ENCODE results near the gene PRKAR2B. TPM values are rescaled to one million over a fixed set of nuclear protein-coding genes. Genes with fewer than 3 reads are reported as not detected.
A peak's percentile ranks its signal among the peaks of the same experiment; 100 is the strongest.

Gene PRKAR2B
- total and polyA plus RNA-seq, 5 donors, result 32.3 to 57.8 (median 45.2) TPM

DNA sequence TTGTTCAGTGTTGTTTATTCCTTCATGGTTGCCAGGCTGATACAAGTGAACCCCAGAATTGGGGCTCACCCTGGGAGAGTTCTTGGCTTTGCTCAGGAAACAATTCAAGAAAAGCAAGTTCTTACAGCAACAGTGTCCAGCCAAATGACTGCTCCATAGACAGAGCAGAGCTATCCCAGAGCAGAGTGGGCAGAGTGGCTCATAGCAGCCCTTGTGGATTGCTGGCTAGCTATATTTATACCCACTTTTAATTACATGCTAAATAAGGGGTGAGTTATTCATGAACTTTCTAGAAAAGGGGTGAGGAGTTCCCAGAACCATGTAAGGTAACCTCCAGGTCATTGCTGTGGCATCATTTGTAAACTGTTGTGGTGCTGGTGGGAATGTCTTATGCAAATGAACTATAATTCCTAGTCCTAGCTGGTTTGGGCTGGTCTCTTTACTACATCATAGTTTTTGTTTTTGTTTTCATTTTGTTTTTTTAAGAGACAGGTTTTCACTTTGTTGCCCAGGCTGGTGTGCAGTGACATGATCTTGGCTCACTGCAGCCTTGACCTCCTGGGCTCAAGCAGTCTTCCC is 64.4 kb downstream of the PRKAR2B start:
- no peak for DNase-seq
- no peaks in the 10 kb centered on the region for H3K9me3 ChIP-seq (ENCODE audit: control insufficient read depth, low read length)
- no peak overlapping the region for H3K4me3 ChIP-seq (ENCODE audit: low read length)
- ATAC-seq, result no peak
- peak overlapping the region; percentile 6 for H3K27ac ChIP-seq (ENCODE audit: low read length)
- intact Hi-C loops (cut with DNase I), result no loop called here
- no peaks in the 10 kb centered on the region for H3K27me3 ChIP-seq (ENCODE audit: control insufficient read depth, insufficient read depth)
- peaks cover 3% of the 10 kb centered on the region for H3K4me1 ChIP-seq (ENCODE audit: control insufficient read depth, insufficient read depth, low read length)

DNA sequence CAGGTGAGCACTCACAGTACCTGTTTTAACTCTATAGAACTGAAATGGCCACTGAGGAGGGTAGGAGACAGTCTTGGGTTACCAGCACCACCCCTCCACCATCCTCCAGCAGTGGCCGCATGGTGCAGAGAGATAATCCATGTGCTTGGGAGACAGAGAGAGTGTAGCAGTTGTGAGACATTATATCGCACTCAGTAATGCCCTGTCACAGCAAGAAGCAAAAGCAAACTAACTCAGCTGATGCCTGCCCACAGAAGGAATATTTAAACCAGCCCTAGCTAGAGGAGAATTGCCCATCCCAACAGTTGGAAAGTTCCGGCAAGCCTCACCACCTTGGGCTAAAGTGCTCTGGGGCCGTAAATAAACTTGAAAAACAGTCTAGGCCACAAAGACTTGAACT is 65.5 kb downstream of the PRKAR2B start:
- H3K27me3 ChIP-seq (ENCODE audit: control insufficient read depth, insufficient read depth), result no peaks in the 10 kb centered on the region
- no peak for DNase-seq
- H3K9me3 ChIP-seq (ENCODE audit: control insufficient read depth, low read length), result no peaks in the 10 kb centered on the region
- H3K4me3 ChIP-seq (ENCODE audit: low read length), result no peak overlapping the region
- intact Hi-C loops (cut with DNase I), result no loop called here
- 99% methylated on average over 4 of the region's 4 CpGs for WGBS
- no peak for ATAC-seq
- no peak overlapping the region for H3K27ac ChIP-seq (ENCODE audit: low read length)
- H3K4me1 ChIP-seq (ENCODE audit: control insufficient read depth, insufficient read depth, low read length), result peaks cover 3% of the 10 kb centered on the region

DNA sequence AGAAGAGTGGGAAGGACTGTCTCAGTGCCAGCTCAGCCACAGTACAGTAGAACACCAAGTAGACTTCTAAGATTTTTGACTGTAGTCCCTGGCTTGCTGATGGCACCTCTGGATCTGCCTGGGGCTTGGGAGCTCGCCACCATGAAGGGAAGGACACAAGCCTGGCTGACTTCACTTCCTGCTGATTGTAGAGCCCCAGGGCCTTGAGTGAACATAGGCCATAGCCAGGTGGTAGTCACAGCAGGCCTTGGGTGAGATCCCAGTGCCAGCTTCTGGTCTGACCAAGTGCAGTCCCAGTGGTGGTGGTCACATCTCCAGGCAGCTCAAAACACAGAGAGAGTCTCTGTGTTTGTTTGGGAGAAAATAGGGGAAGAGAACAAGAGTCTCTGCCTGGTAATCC is 66.7 kb downstream of the PRKAR2B start:
- Histone ChIP-seq H3K27ac (ENCODE audit: low read length) (no peak overlapping the region), H3K4me3 (ENCODE audit: low read length) (no peak overlapping the region), H3K27me3 (ENCODE audit: control insufficient read depth, insufficient read depth) (no peaks in the 10 kb centered on the region), H3K4me1 (ENCODE audit: control insufficient read depth, insufficient read depth, low read length) (no peaks in the 10 kb centered on the region), H3K9me3 (ENCODE audit: control insufficient read depth, low read length) (no peaks in the 10 kb centered on the region)
- DNase-seq (no peak), ATAC-seq (no peak)
- 98% methylated on average over 1 of the region's 1 CpG for WGBS
- intact Hi-C loops (cut with DNase I), result no loop called here

DNA sequence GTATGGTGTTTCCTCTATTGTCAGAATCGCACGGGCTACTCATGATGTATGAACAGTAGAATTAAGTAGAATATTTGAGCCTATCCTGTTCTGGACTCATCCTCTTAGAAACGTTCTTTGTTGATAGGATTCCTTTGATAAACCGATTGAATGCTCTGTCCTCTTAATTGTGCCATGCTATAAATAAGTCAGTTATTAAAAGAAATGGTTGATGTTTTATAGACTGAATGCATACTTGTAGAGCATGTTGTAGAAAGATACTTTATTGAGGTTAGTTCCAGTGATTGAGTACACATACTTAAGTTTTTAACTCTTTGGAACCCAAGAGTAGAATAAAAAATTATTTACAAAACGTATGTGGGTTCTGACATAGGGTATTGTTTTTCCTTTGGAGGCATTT is 69.4 kb downstream of the PRKAR2B start:
- intact Hi-C loops (cut with DNase I), result no loop called here
- no peak for DNase-seq
- ATAC-seq, result peak in 1 of 2 donors; percentile 9
- no peaks in the 10 kb centered on the region for H3K27me3 ChIP-seq (ENCODE audit: control insufficient read depth, insufficient read depth)
- H3K4me1 ChIP-seq (ENCODE audit: control insufficient read depth, insufficient read depth, low read length), result peaks cover 3% of the 10 kb centered on the region
- H3K4me3 ChIP-seq (ENCODE audit: low read length), result peak overlapping the region; percentile 13
- H3K9me3 ChIP-seq (ENCODE audit: control insufficient read depth, low read length), result no peaks in the 10 kb centered on the region
- H3K27ac ChIP-seq (ENCODE audit: low read length), result no peak overlapping the region
- WGBS, result 61% methylated on average over 5 of the region's 5 CpGs

DNA sequence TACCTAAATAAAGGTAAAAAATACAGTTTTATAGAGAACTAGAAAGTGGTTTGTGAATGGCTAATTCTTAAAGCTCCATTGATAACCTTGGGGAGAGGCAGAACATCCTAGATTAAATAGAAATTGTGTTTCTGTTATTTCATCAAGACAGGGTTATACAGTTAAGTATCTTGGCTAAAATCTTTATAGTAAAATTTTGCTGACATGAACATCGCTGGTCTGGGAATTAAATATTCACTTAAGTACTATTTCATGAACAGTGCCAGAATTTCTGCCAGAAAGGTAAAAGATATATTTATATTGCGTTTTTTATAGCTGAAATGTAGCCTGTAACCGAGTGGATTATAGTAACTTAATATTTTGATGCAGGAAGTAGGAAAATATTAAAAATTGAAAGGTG is 70.6 kb downstream of the PRKAR2B start:
- 82% methylated on average over 3 of the region's 3 CpGs for WGBS
- Histone ChIP-seq H3K4me3 (ENCODE audit: low read length) (no peak overlapping the region), H3K4me1 (ENCODE audit: control insufficient read depth, insufficient read depth, low read length) (peaks cover 4% of the 10 kb centered on the region), H3K9me3 (ENCODE audit: control insufficient read depth, low read length) (no peaks in the 10 kb centered on the region), H3K27ac (ENCODE audit: low read length) (no peak overlapping the region), H3K27me3 (ENCODE audit: control insufficient read depth, insufficient read depth) (no peaks in the 10 kb centered on the region)
- ATAC-seq (no peak), DNase-seq (no peak)
- intact Hi-C loops (cut with DNase I), result no loop called here

DNA sequence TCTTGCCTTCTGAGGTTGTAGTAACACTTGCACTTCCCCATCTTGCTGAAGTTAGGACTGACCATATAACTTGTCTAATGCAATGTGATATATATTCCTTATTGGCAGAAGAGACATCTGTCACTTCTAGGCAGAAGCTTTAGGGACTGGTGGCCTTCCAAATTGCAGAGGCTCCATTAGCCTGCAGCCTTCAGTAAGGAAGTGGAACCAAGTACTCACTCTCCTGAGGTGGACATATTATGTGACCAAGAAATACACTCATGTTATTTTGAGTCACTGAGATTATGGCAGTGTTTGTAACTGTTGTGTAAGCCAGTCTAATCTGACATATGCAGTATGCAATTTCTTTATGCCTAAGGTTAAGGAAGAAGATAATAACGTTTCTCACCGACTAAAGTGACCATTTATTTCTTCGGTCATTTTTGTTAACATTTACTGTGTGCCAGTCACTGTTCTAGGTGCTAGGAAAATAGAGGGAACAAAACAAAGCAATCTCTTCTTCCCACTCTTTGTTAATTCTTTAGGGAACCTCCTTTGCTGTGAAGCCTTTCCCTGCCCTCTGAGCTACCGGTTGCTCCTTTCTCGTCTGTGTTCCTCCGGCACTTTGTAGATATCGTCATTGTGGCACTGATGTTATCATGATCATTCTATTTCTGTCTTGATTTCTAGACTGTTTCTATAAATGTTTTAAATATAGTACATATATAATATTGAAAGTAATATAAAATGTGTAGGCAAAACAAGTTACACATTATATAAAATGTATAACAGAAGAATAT is 71.4 kb downstream of the PRKAR2B start:
- intact Hi-C loops (cut with DNase I), result no loop called here
- peaks cover 4% of the 10 kb centered on the region for H3K4me1 ChIP-seq (ENCODE audit: control insufficient read depth, insufficient read depth, low read length)
- no peaks in the 10 kb centered on the region for H3K27me3 ChIP-seq (ENCODE audit: control insufficient read depth, insufficient read depth)
- 54% methylated on average over 7 of the region's 7 CpGs for WGBS
- ATAC-seq, result peak in 1 of 2 donors; percentile 31
- no peaks in the 10 kb centered on the region for H3K9me3 ChIP-seq (ENCODE audit: control insufficient read depth, low read length)
- DNase-seq, result no peak
- no peak overlapping the region for H3K4me3 ChIP-seq (ENCODE audit: low read length)
- no peak overlapping the region for H3K27ac ChIP-seq (ENCODE audit: low read length)

DNA sequence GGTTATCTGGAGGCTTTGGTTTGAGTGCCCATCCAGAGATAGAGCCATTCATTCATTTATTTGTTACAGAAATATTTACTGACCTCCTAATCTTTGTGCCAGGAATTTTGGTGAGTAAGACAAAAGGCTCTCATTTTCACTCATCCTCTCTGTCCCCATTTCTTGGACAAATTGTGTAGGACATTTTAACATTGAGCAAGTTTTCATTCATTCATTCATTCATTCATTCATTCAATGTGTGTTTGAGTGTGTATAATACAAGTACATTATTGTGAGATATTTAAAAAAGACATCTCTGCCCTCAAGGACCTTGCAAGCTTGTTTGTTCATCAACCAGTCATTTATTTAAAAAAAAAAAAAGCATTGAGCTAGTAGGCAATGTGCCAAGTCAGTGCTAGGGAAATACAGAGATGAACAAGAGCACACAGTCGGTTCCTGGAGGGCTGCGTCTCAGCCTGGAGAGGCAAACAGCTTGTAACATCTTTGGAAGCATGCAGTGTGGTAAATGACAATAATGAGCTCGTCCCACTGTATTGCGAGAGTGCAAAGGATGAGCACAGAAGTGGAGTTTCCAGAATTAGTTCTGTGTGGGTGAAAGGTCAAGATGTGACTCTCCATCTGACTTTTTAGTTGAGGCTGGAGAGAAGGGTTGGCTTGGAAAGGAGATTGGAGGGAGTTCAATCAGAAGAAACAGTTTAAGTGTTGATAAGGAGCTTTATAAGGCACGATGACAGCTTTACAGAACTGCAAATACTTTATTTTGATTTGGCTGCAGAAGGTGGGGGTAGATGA is 73.8 kb downstream of the PRKAR2B start:
- ATAC-seq (peak; percentile 49 to 53), DNase-seq (no peak)
- H3K27ac ChIP-seq (ENCODE audit: low read length), result peak overlapping the region; percentile 3
- no peaks in the 10 kb centered on the region for H3K9me3 ChIP-seq (ENCODE audit: control insufficient read depth, low read length)
- intact Hi-C loops (cut with DNase I), result no loop called here
- H3K4me1 ChIP-seq (ENCODE audit: control insufficient read depth, insufficient read depth, low read length), result peaks cover 4% of the 10 kb centered on the region
- H3K27me3 ChIP-seq (ENCODE audit: control insufficient read depth, insufficient read depth), result no peaks in the 10 kb centered on the region
- no peak overlapping the region for H3K4me3 ChIP-seq (ENCODE audit: low read length)
- WGBS, result 26% methylated on average over 5 of the region's 5 CpGs

DNA sequence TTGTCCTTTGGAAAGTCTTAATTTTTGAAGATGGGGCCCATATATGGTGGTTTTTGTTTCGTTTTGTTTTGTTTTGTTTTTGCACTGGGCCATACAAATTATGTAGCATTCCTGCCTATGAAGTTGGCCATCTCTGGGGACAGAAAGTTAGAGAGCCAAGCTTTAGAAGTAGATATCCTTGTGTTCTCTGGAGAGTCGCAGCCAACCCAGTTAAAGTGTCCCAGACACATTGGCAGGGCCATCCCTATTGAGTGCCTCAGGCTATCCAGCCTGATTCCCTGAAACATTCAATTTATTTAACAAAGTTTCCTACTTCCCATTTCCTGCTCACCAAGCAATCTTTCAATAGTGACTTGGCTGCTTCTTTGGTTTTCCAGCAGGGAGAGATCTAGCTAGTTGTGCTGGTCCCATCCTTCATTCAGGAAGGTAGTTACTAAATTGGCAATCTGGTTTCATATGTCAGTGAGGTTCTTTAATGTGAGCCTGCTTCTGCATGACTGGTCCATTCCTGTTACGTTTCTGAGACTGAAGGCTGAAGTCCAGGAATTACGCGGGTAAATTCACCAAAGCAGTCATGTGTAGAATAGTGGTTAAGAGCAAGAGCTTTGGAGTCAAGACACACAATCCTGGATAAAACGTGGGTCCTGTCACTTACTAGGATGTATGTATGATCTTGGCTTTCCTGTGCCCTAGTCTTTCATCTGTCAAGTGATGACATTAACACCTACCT is 75.0 kb downstream of the PRKAR2B start:
- WGBS, result 86% methylated on average over 6 of the region's 6 CpGs
- intact Hi-C loops (cut with DNase I), result no loop called here
- no peak overlapping the region for H3K4me3 ChIP-seq (ENCODE audit: low read length)
- peaks cover 4% of the 10 kb centered on the region for H3K4me1 ChIP-seq (ENCODE audit: control insufficient read depth, insufficient read depth, low read length)
- H3K27me3 ChIP-seq (ENCODE audit: control insufficient read depth, insufficient read depth), result no peaks in the 10 kb centered on the region
- H3K27ac ChIP-seq (ENCODE audit: low read length), result no peak overlapping the region
- DNase-seq (no peak), ATAC-seq (peak; percentile 45 to 51)
- no peaks in the 10 kb centered on the region for H3K9me3 ChIP-seq (ENCODE audit: control insufficient read depth, low read length)

DNA sequence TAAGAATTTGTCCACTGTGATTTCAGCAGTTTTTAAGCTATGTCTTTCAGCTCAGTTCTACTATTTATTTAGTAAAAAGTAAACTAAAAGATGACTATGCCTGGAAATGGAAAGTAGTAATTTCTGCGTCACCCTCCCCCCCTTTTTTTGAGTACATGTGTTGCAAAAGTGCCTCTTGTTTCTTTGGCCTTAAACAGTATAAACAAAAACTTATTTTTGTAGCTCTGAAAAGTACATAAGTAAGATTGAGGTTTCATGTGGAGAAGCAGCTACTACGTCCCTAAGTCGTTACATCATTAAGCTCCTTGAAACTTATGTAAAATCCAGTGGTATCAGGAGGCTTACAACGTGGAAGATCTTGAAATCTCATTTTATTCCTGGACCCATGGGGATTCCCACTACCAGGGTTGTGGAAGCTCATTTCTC is 78.0 kb downstream of the PRKAR2B start:
- Histone ChIP-seq H3K27me3 (ENCODE audit: control insufficient read depth, insufficient read depth) (no peaks in the 10 kb centered on the region), H3K9me3 (ENCODE audit: control insufficient read depth, low read length) (no peaks in the 10 kb centered on the region), H3K27ac (ENCODE audit: low read length) (no peak overlapping the region), H3K4me1 (ENCODE audit: control insufficient read depth, insufficient read depth, low read length) (peaks cover 4% of the 10 kb centered on the region), H3K4me3 (ENCODE audit: low read length) (no peak overlapping the region)
- DNase-seq, result no peak
- 31% methylated on average over 4 of the region's 4 CpGs for WGBS
- intact Hi-C loops (cut with DNase I), result no loop called here
- no peak for ATAC-seq

DNA sequence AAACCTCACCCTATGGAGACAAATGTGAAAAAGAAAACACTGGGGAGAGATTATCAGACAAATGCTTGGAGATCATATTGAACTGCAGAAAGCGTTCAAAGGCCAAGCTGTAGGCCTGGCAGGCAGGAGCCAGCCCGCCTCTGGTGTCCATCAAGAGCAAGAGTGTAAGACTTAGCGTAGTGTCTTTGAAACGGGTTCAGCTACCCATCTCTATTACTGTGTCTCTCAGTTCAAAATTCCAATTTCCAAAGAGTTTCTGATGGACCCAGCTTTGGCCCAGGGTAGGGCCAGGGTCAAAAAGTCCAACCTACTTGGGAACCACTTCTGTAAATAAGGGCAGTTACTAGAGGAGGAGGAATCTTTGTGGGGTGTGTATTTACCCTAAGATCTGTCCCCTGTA is 78.9 kb downstream of the PRKAR2B start:
- Histone ChIP-seq H3K27me3 (ENCODE audit: control insufficient read depth, insufficient read depth) (no peaks in the 10 kb centered on the region), H3K27ac (ENCODE audit: low read length) (no peak overlapping the region), H3K4me1 (ENCODE audit: control insufficient read depth, insufficient read depth, low read length) (peaks cover 4% of the 10 kb centered on the region), H3K4me3 (ENCODE audit: low read length) (no peak overlapping the region), H3K9me3 (ENCODE audit: control insufficient read depth, low read length) (no peaks in the 10 kb centered on the region)
- DNase-seq (no peak), ATAC-seq (no peak)
- intact Hi-C loops (cut with DNase I), result no loop called here
- 97% methylated on average over 4 of the region's 4 CpGs for WGBS

DNA sequence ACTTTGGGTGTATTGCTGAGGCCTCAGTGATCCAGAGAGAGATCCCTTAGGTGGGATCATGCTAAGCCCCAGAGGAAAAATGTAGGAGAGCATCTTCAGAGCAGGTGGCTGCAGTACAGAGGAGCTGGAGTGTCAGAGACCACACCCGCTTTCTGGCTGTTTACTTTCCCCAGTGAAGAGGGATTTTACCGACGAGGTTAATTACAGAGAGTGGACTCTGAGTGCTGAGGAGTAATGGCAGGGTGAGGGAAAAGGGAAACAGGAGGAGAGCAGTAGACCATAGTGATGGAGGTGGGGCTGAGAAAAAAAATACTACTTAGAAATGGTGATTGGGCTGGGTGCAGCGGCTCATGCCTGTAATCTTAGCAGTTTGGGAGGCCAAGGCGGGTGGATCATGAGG is 81.0 kb downstream of the PRKAR2B start:
- Histone ChIP-seq H3K9me3 (ENCODE audit: control insufficient read depth, low read length) (no peaks in the 10 kb centered on the region), H3K27ac (ENCODE audit: low read length) (no peak overlapping the region), H3K4me3 (ENCODE audit: low read length) (no peak overlapping the region), H3K27me3 (ENCODE audit: control insufficient read depth, insufficient read depth) (no peaks in the 10 kb centered on the region), H3K4me1 (ENCODE audit: control insufficient read depth, insufficient read depth, low read length) (no peaks in the 10 kb centered on the region)
- WGBS, result 82% methylated on average over 5 of the region's 5 CpGs
- no peak for DNase-seq
- intact Hi-C loops (cut with DNase I), result no loop called here
- ATAC-seq, result no peak
